ENCODE data around the gene LCE7A.

Gene LCE7A

DNA sequence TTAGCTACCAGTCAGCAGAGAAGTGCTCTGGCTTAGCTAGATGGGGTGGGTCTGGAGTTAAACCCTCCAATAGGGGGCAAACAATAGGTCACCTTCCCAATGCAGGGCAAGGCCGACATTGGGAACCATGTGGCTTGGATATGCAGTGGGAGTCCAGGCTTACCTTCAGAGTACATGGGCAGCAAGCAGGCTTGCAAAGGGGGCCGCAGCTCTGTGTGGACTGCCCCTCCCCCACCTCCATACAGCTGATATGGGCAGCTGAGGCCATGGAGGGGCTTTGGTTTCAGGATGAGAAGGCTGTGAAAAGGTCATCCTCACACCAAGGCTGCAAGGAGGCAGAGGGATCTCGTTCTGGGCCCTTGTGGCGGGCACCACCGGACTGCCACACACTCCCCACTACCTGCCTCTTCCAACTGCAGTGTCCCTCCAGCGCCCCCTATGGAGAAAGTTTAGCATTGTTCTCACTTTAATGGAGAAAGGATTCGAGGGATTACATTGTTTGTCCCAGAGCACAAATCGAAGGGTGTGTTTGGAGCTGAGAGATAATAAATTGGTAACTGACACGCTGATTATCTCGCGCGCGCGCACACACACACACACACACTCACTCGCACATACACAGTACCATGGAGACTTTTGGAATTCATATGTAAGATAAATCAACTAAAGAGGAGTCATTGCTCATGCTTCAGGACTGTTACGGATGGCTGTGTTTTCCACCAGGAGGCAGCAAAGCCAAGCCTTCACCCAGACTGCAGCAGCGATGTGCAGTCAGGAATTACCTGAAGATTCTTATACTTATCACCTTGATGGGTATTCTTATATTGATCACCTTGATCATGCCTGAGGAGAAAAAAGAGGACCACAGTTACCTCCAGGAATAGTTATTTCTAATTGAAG, 11.3 kb downstream of the LCE7A start:
- H3K9me3 ChIP-seq (replicated peaks in 1 of 2; ENCODE audit: control insufficient read depth in 2 of 2, insufficient read depth in 1 of 2, low read depth in 1 of 2, low read length in 2 of 2) = no peaks in the 10 kb centered on the region
- no peaks in the 10 kb centered on the region for H3K4me1 ChIP-seq (ENCODE audit: control insufficient read depth in 2 of 2, insufficient read depth in 1 of 2, low read depth in 1 of 2, low read length in 2 of 2)
- no peak overlapping the region for H4K91ac ChIP-seq (ENCODE audit: low read depth, low read length, poor library complexity)
- H2BK5ac ChIP-seq (ENCODE audit: low read length) = no peak overlapping the region
- no peak overlapping the region for H2BK15ac ChIP-seq (ENCODE audit: low read length)
- H2BK12ac ChIP-seq (ENCODE audit: low read length) = no peak overlapping the region
- H4K8ac ChIP-seq (ENCODE audit: low read depth, low read length) = no peak overlapping the region
- no peak overlapping the region for H3K4me2 ChIP-seq (ENCODE audit: insufficient read depth, low read length, poor library complexity, severe bottlenecking)
- no peaks in the 10 kb centered on the region for H3K79me1 ChIP-seq (ENCODE audit: low read depth, low read length)
- H3K23ac ChIP-seq (ENCODE audit: low read depth, low read length, poor library complexity) = no peak overlapping the region
- H3K4ac ChIP-seq (ENCODE audit: low read length) = no peak overlapping the region
- H3K36me3 ChIP-seq (replicated peaks in 1 of 2; ENCODE audit: control insufficient read depth in 2 of 2, insufficient read depth in 2 of 2, low read length in 2 of 2) = no peaks in the 10 kb centered on the region
- no peak overlapping the region for H3K14ac ChIP-seq (ENCODE audit: low read length)
- no peak overlapping the region for H3K27ac ChIP-seq (replicated peaks; ENCODE audit: low read length)
- no peak overlapping the region for H2AFZ ChIP-seq (ENCODE audit: low read length)
- no peak overlapping the region for H3K4me3 ChIP-seq (ENCODE audit: low read length in 2 of 2)
- no CpG with 5 or more reads among the region's 17 CpGs for WGBS, 2 donors (ENCODE audit: extremely low coverage in 2 of 2, insufficient read length in 2 of 2, insufficient replicate concordance in 1 of 2)
- H2AK5ac ChIP-seq (ENCODE audit: low read depth, low read length) = no peak overlapping the region
- no peak overlapping the region for H2BK120ac ChIP-seq (ENCODE audit: low read depth, low read length)
- no peak overlapping the region for H3K18ac ChIP-seq (ENCODE audit: low read length)
- H3K27me3 ChIP-seq (ENCODE audit: control insufficient read depth in 3 of 3, insufficient read depth in 3 of 3, low read depth in 1 of 3, low read length in 3 of 3) = no peaks in the 10 kb centered on the region
- DNase-seq (ENCODE audit: low spot score) = peak; percentile 27
- H3K9ac ChIP-seq (ENCODE audit: low read depth, low read length, poor library complexity) = no peak overlapping the region

DNA sequence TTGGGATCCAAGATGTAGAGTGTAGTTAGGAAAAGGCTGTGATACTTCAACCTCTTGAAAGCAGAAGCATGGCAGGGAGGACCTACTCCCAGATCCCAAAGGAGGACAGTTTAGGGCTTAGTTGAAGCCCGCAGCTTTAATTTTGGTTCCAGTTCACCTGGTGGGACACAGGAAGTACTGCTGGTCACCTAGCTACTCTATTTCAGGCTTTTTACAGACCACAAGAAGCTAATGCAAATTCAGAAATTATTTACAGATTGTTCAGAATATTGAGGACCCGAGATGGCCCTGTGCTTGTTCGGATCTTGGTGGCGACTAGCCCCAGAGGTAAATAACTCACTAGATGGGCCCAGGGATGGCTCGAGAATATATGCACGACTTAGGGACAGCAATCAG, 11.9 kb downstream of the LCE7A start:
- no peak overlapping the region for H4K8ac ChIP-seq (ENCODE audit: low read depth, low read length)
- H2AK5ac ChIP-seq (ENCODE audit: low read depth, low read length) = no peak overlapping the region
- H4K91ac ChIP-seq (ENCODE audit: low read depth, low read length, poor library complexity) = no peak overlapping the region
- no peak overlapping the region for H3K27ac ChIP-seq (replicated peaks; ENCODE audit: low read length)
- H3K23ac ChIP-seq (ENCODE audit: low read depth, low read length, poor library complexity) = no peak overlapping the region
- no peak for DNase-seq (ENCODE audit: low spot score)
- no peak overlapping the region for H3K18ac ChIP-seq (ENCODE audit: low read length)
- no peaks in the 10 kb centered on the region for H3K79me1 ChIP-seq (ENCODE audit: low read depth, low read length)
- no peak overlapping the region for H3K4ac ChIP-seq (ENCODE audit: low read length)
- no peak overlapping the region for H3K9ac ChIP-seq (ENCODE audit: low read depth, low read length, poor library complexity)
- no peaks in the 10 kb centered on the region for H3K4me1 ChIP-seq (ENCODE audit: control insufficient read depth in 2 of 2, insufficient read depth in 1 of 2, low read depth in 1 of 2, low read length in 2 of 2)
- H3K9me3 ChIP-seq (replicated peaks in 1 of 2; ENCODE audit: control insufficient read depth in 2 of 2, insufficient read depth in 1 of 2, low read depth in 1 of 2, low read length in 2 of 2) = no peaks in the 10 kb centered on the region
- no peak overlapping the region for H2BK15ac ChIP-seq (ENCODE audit: low read length)
- no CpG with 5 or more reads among the region's 6 CpGs for WGBS, 2 donors (ENCODE audit: extremely low coverage in 2 of 2, insufficient read length in 2 of 2, insufficient replicate concordance in 1 of 2)
- no peak overlapping the region for H3K4me2 ChIP-seq (ENCODE audit: insufficient read depth, low read length, poor library complexity, severe bottlenecking)
- no peak overlapping the region for H2AFZ ChIP-seq (ENCODE audit: low read length)
- no peak overlapping the region for H2BK120ac ChIP-seq (ENCODE audit: low read depth, low read length)
- no peak overlapping the region for H3K4me3 ChIP-seq (ENCODE audit: low read length in 2 of 2)
- no peak overlapping the region for H2BK5ac ChIP-seq (ENCODE audit: low read length)
- no peaks in the 10 kb centered on the region for H3K36me3 ChIP-seq (replicated peaks in 1 of 2; ENCODE audit: control insufficient read depth in 2 of 2, insufficient read depth in 2 of 2, low read length in 2 of 2)
- H3K27me3 ChIP-seq (ENCODE audit: control insufficient read depth in 3 of 3, insufficient read depth in 3 of 3, low read depth in 1 of 3, low read length in 3 of 3) = no peaks in the 10 kb centered on the region
- no peak overlapping the region for H3K14ac ChIP-seq (ENCODE audit: low read length)
- no peak overlapping the region for H2BK12ac ChIP-seq (ENCODE audit: low read length)

DNA sequence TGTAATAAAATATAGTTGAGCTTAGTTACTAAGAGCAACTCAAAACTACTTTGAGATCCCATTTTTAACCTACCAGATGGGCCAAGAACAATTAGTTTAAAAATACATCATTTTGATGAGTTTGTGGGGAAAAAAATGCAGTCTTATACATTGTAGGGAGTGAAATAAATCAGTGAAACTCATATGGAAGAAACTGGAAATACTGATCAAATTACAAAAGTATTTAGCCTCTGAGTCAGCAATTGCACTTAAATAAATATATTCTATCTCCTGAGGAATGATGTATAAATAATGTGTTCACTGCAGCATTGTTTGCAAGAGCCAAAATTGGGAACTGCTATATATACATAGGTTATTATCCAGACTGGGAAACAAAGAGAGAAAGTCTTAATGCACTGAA, 13.7 kb downstream of the LCE7A start:
- Histone ChIP-seq H2BK5ac (ENCODE audit: low read length) (no peak overlapping the region), H3K14ac (ENCODE audit: low read length) (no peak overlapping the region), H3K9ac (ENCODE audit: low read depth, low read length, poor library complexity) (no peak overlapping the region), H3K79me1 (ENCODE audit: low read depth, low read length) (no peaks in the 10 kb centered on the region), H3K23ac (ENCODE audit: low read depth, low read length, poor library complexity) (no peak overlapping the region), H2BK12ac (ENCODE audit: low read length) (no peak overlapping the region), H2BK15ac (ENCODE audit: low read length) (no peak overlapping the region), H2AFZ (ENCODE audit: low read length) (no peak overlapping the region), H2BK120ac (ENCODE audit: low read depth, low read length) (no peak overlapping the region), H3K4me2 (ENCODE audit: insufficient read depth, low read length, poor library complexity, severe bottlenecking) (no peak overlapping the region), H4K91ac (ENCODE audit: low read depth, low read length, poor library complexity) (no peak overlapping the region), H3K36me3 (replicated peaks in 1 of 2; ENCODE audit: control insufficient read depth in 2 of 2, insufficient read depth in 2 of 2, low read length in 2 of 2) (no peaks in the 10 kb centered on the region), H2AK5ac (ENCODE audit: low read depth, low read length) (no peak overlapping the region), H3K9me3 (replicated peaks in 1 of 2; ENCODE audit: control insufficient read depth in 2 of 2, insufficient read depth in 1 of 2, low read depth in 1 of 2, low read length in 2 of 2) (no peaks in the 10 kb centered on the region), H3K18ac (ENCODE audit: low read length) (no peak overlapping the region), H3K27me3 (ENCODE audit: control insufficient read depth in 3 of 3, insufficient read depth in 3 of 3, low read depth in 1 of 3, low read length in 3 of 3) (no peaks in the 10 kb centered on the region), H3K4me3 (ENCODE audit: low read length in 2 of 2) (no peak overlapping the region), H3K4me1 (ENCODE audit: control insufficient read depth in 2 of 2, insufficient read depth in 1 of 2, low read depth in 1 of 2, low read length in 2 of 2) (no peaks in the 10 kb centered on the region), H3K4ac (ENCODE audit: low read length) (no peak overlapping the region), H3K27ac (replicated peaks; ENCODE audit: low read length) (no peak overlapping the region), H4K8ac (ENCODE audit: low read depth, low read length) (no peak overlapping the region)
- DNase-seq (ENCODE audit: low spot score) = no peak

- DNase-seq (ENCODE audit: low spot score) = no peak
- no peak overlapping the region for H3K14ac ChIP-seq (ENCODE audit: low read length)
- no CpG with 5 or more reads among the region's 1 CpG for WGBS, 2 donors (ENCODE audit: extremely low coverage in 2 of 2, insufficient read length in 2 of 2, insufficient replicate concordance in 1 of 2)
- H3K4me1 ChIP-seq (ENCODE audit: control insufficient read depth in 2 of 2, insufficient read depth in 1 of 2, low read depth in 1 of 2, low read length in 2 of 2) = no peaks in the 10 kb centered on the region
- no peak overlapping the region for H3K9ac ChIP-seq (ENCODE audit: low read depth, low read length, poor library complexity)
- H3K27me3 ChIP-seq (ENCODE audit: control insufficient read depth in 3 of 3, insufficient read depth in 3 of 3, low read depth in 1 of 3, low read length in 3 of 3) = no peaks in the 10 kb centered on the region
- H4K8ac ChIP-seq (ENCODE audit: low read depth, low read length) = no peak overlapping the region
- no peak overlapping the region for H3K18ac ChIP-seq (ENCODE audit: low read length)
- no peak overlapping the region for H3K23ac ChIP-seq (ENCODE audit: low read depth, low read length, poor library complexity)
- no peak overlapping the region for H3K4ac ChIP-seq (ENCODE audit: low read length)
- H3K27ac ChIP-seq (replicated peaks; ENCODE audit: low read length) = no peak overlapping the region
- peaks cover 0 to 2% of the 10 kb centered on the region in 2 donors for H3K9me3 ChIP-seq (replicated peaks in 1 of 2; ENCODE audit: control insufficient read depth in 2 of 2, insufficient read depth in 1 of 2, low read depth in 1 of 2, low read length in 2 of 2)
- H3K4me2 ChIP-seq (ENCODE audit: insufficient read depth, low read length, poor library complexity, severe bottlenecking) = no peak overlapping the region
- H4K91ac ChIP-seq (ENCODE audit: low read depth, low read length, poor library complexity) = no peak overlapping the region
- no peak overlapping the region for H2BK15ac ChIP-seq (ENCODE audit: low read length)
- H2BK12ac ChIP-seq (ENCODE audit: low read length) = no peak overlapping the region
- H2AK5ac ChIP-seq (ENCODE audit: low read depth, low read length) = no peak overlapping the region
- no peak overlapping the region for H2AFZ ChIP-seq (ENCODE audit: low read length)
- H2BK120ac ChIP-seq (ENCODE audit: low read depth, low read length) = no peak overlapping the region
- no peaks in the 10 kb centered on the region for H3K36me3 ChIP-seq (replicated peaks in 1 of 2; ENCODE audit: control insufficient read depth in 2 of 2, insufficient read depth in 2 of 2, low read length in 2 of 2)
- no peak overlapping the region for H2BK5ac ChIP-seq (ENCODE audit: low read length)
- no peak overlapping the region for H3K4me3 ChIP-seq (ENCODE audit: low read length in 2 of 2)
- H3K79me1 ChIP-seq (ENCODE audit: low read depth, low read length) = no peaks in the 10 kb centered on the region
Observed at GRCh38 chr1:152876827-152877226, 17.0 kb downstream of the LCE7A start.
